NCI-H460 (cell line): ENCODE measurements around the gene BCL10. TPM values are rescaled to one million over a fixed set of nuclear protein-coding genes. Genes with fewer than 3 reads are reported as not detected.
A peak's percentile ranks its signal among the peaks of the same experiment; 100 is the strongest.
"Not testable (repeated sequence)": the region's sequence is repeated elsewhere in the genome, so short reads cannot be mapped to it uniquely, and the experiment has no call there.

Experiments used
- DNase-seq: peaks from one replicate; pipeline ENCODE4 v3.0.0-alpha.2; 2016; ENCODE audit warnings: low read depth; ENCODE audit errors: extremely low read depth
- total RNA-seq: library from RNA; depleted of rRNA; stranded (reverse); fragments of >200 nt; shearing (Covaris generic); gene quantifications from 2 replicates; pipeline ENCODE4 v1.2.3, GENCODE V29; 2014

Gene BCL10
- total RNA-seq, 1 experiment from 2014 or later, result 19.2 TPM

GRCh38 chr1:85268801-85269585, 7.4 kb downstream of the BCL10 start:
- no peak for DNase-seq

GRCh38 chr1:85267313-85267712, 9.1 kb downstream of the BCL10 start:
- DNase-seq, result no peak

GRCh38 chr1:85264150-85264549, 12.3 kb downstream of the BCL10 start:
- DNase-seq, result no peak

GRCh38 chr1:85262985-85263384, 13.4 kb downstream of the BCL10 start:
- DNase-seq, result no peak

GRCh38 chr1:85259912-85260274, 16.5 kb downstream of the BCL10 start:
- no peak for DNase-seq

GRCh38 chr1:85259118-85259911, 17.1 kb downstream of the BCL10 start, which contains the start of gene C1orf52:
TSS of gene C1orf52 (minus strand) at chr1:85259662. CDS start at chr1:85259633, 29 bp downstream.
- peak; percentile 77 for DNase-seq

GRCh38 chr1:85258536-85259117, 17.8 kb downstream of the BCL10 start:
- DNase-seq, result no peak

- DNase-seq, result not testable (repeated sequence)
These were observed 27.4 kb downstream of the BCL10 start for GRCh38 chr1:85249042-85249441.

- no peak for DNase-seq
These were observed 30.5 kb downstream of the BCL10 start for GRCh38 chr1:85245891-85246290.

- no peak for DNase-seq
These were observed 31.0 kb downstream of the BCL10 start for GRCh38 chr1:85245456-85245855.

GRCh38 chr1:85244271-85245061, 32.0 kb downstream of the BCL10 start:
- no peak for DNase-seq

- DNase-seq, result no peak
These were observed 33.1 kb downstream of the BCL10 start for GRCh38 chr1:85243372-85243771.

GRCh38 chr1:85240643-85241042, 35.8 kb downstream of the BCL10 start:
- DNase-seq, result no peak

- DNase-seq, result no peak
These were observed 36.2 kb downstream of the BCL10 start for GRCh38 chr1:85240174-85240601.

GRCh38 chr1:85237613-85238012, 38.8 kb downstream of the BCL10 start:
- DNase-seq, result no peak

- DNase-seq, result no peak
These were observed 46.0 kb downstream of the BCL10 start for GRCh38 chr1:85230305-85230977.

GRCh38 chr1:85229574-85230097, 46.8 kb downstream of the BCL10 start:
- DNase-seq, result no peak

- DNase-seq, result no peak
These were observed 47.5 kb downstream of the BCL10 start for GRCh38 chr1:85228972-85229371.

- DNase-seq, result no peak
These were observed 50.6 kb downstream of the BCL10 start for GRCh38 chr1:85225624-85226380.
